PC-9 (cell line): Measurements from ENCODE around the gene ZNF597.

Source experiments
- CTCF ChIP-seq: fragments of 200-600 bp; sonication (generic); conservative IDR thresholded peaks from 2 replicates; pipeline ENCODE4 v1.6.1; 2017; ENCODE audit warnings: mixed run types, antibody characterized with exemption, mild to moderate bottlenecking, moderate library complexity
- EZH2 ChIP-seq: fragments of 200-600 bp; sonication (generic); IDR thresholded peaks from 2 replicates; pipeline ENCODE4 v1.8.0; 2017; ENCODE audit warnings: antibody characterized with exemption, low read depth

GRCh38 chr16:3490911-3491629 lies 47.8 kb upstream of the ZNF597 start:
- no peak for TF ChIP-seq CTCF
- no peak for TF ChIP-seq EZH2
